Measurements from ENCODE around the gene CRBN.

The CRBN gene

GRCh38 chr3:3126477-3127431 lies 52.7 kb downstream of the CRBN start, which contains the start of gene TRNT1:
Gene TRNT1 (plus strand): TSS chr3:3126940. CDS start chr3:3129041, 2,101 bp downstream.
- WGBS (ENCODE audit: extremely low coverage, insufficient coverage, insufficient read length): no CpG with 5 or more reads among the region's 100 CpGs
- peak within 1 kb of the TSS; percentile 99 for H3K18ac ChIP-seq (ENCODE audit: low read length)

GRCh38 chr3:3125977-3126376 lies 53.5 kb downstream of the CRBN start:
- Histone ChIP-seq H2AFZ (ENCODE audit: insufficient read depth, low read length, poor library complexity) (peak overlapping the region; percentile 82), H3K79me2 (ENCODE audit: control insufficient read depth, insufficient read depth, low read length, poor library complexity) (peaks cover 11% of the 10 kb centered on the region), H3K79me1 (ENCODE audit: low read length) (peaks cover 10% of the 10 kb centered on the region), H4K12ac (ENCODE audit: low read depth, low read length) (peak overlapping the region; percentile 87), H3K27ac (ENCODE audit: low read depth, low read length) (no peak overlapping the region), H3K27me3 (ENCODE audit: insufficient read depth, low read length) (no peaks in the 10 kb centered on the region), H3K4me1 (ENCODE audit: control insufficient read depth in 1 of 2, insufficient read depth in 2 of 2, low read length in 2 of 2) (peaks cover 3 to 6% of the 10 kb centered on the region in 2 experiments), H3K4ac (ENCODE audit: low read depth, low read length) (peak overlapping the region; percentile 50), H2AK5ac (ENCODE audit: low read length) (peak overlapping the region; percentile 42), H3K4me2 (ENCODE audit: low read length) (peak overlapping the region; percentile 69), H3K14ac (ENCODE audit: low read length) (no peak overlapping the region), H2BK120ac (ENCODE audit: insufficient read depth, low read length, poor library complexity) (peak overlapping the region; percentile 52), H3K18ac (ENCODE audit: low read length) (no peak overlapping the region), H3K23ac (ENCODE audit: low read length) (no peak overlapping the region), H3K36me3 (ENCODE audit: control insufficient read depth in 1 of 2, insufficient read depth in 2 of 2, low read length in 2 of 2) (peaks cover 8 to 13% of the 10 kb centered on the region in 2 experiments), H3K9ac (ENCODE audit: low read length) (no peak overlapping the region), H4K91ac (ENCODE audit: low read depth, low read length) (peak overlapping the region; percentile 79), H3K9me3 (ENCODE audit: insufficient read depth, low read depth, low read length) (no peaks in the 10 kb centered on the region), H2BK5ac (ENCODE audit: low read depth, low read length, poor library complexity) (peak overlapping the region; percentile 37), H4K8ac (ENCODE audit: low read depth, low read length) (peak overlapping the region; percentile 95), H3K4me3 (ENCODE audit: low read depth, low read length) (no peak overlapping the region), H2BK12ac (ENCODE audit: low read length) (no peak overlapping the region)
- no peak for DNase-seq
- no CpG with 5 or more reads among the region's 24 CpGs for WGBS (ENCODE audit: extremely low coverage, insufficient coverage, insufficient read length)

More at GRCh38 chr3:3126477-3127431, 52.7 kb downstream of the CRBN start, which contains the start of gene TRNT1:
- Histone ChIP-seq H3K14ac (ENCODE audit: low read length) (peak within 1 kb of the TSS; percentile 99), H3K4me3 (ENCODE audit: low read depth, low read length) (peak within 1 kb of the TSS; percentile 93), H3K27me3 (ENCODE audit: insufficient read depth, low read length) (no peaks in the 10 kb centered on the region), H3K27ac (ENCODE audit: low read depth, low read length) (peak within 1 kb of the TSS; percentile 76), H3K4ac (ENCODE audit: low read depth, low read length) (peak within 1 kb of the TSS; percentile 99), H2BK5ac (ENCODE audit: low read depth, low read length, poor library complexity) (peak within 1 kb of the TSS; percentile 96), H4K8ac (ENCODE audit: low read depth, low read length) (peak within 1 kb of the TSS; percentile 99), H3K9ac (ENCODE audit: low read length) (peak within 1 kb of the TSS; percentile 89), H3K4me2 (ENCODE audit: low read length) (peak within 1 kb of the TSS; percentile 84), H2AFZ (ENCODE audit: insufficient read depth, low read length, poor library complexity) (peak within 1 kb of the TSS; percentile 98), H3K23ac (ENCODE audit: low read length) (no peak within 1 kb of the TSS), H2BK120ac (ENCODE audit: insufficient read depth, low read length, poor library complexity) (peak within 1 kb of the TSS; percentile 98), H3K9me3 (ENCODE audit: insufficient read depth, low read depth, low read length) (no peaks in the 10 kb centered on the region), H4K91ac (ENCODE audit: low read depth, low read length) (peak within 1 kb of the TSS; percentile 92), H2BK12ac (ENCODE audit: low read length) (peak within 1 kb of the TSS; percentile 33), H3K36me3 (ENCODE audit: control insufficient read depth in 1 of 2, insufficient read depth in 2 of 2, low read length in 2 of 2) (peaks cover 8 to 13% of the 10 kb centered on the region in 2 experiments), H3K79me1 (ENCODE audit: low read length) (peaks cover 10% of the 10 kb centered on the region), H3K4me1 (ENCODE audit: control insufficient read depth in 1 of 2, insufficient read depth in 2 of 2, low read length in 2 of 2) (peaks cover 3 to 6% of the 10 kb centered on the region in 2 experiments), H3K79me2 (ENCODE audit: control insufficient read depth, insufficient read depth, low read length, poor library complexity) (peaks cover 11% of the 10 kb centered on the region), H4K12ac (ENCODE audit: low read depth, low read length) (peak within 1 kb of the TSS; percentile 100), H2AK5ac (ENCODE audit: low read length) (peak within 1 kb of the TSS; percentile 72)
- peak; percentile 93 to 94 for DNase-seq

GRCh38 chr3:3119393-3119851 lies 60.1 kb downstream of the CRBN start:
- no peak overlapping the region for H3K4me3 ChIP-seq (ENCODE audit: low read depth, low read length)
- H3K36me3 ChIP-seq (ENCODE audit: control insufficient read depth in 1 of 2, insufficient read depth in 2 of 2, low read length in 2 of 2): no peaks in the 10 kb centered on the region
- no peaks in the 10 kb centered on the region for H3K9me3 ChIP-seq (ENCODE audit: insufficient read depth, low read depth, low read length)
- H4K8ac ChIP-seq (ENCODE audit: low read depth, low read length): no peak overlapping the region
- no peak overlapping the region for H3K9ac ChIP-seq (ENCODE audit: low read length)
- DNase-seq: no peak
- H3K4me1 ChIP-seq (ENCODE audit: control insufficient read depth in 1 of 2, insufficient read depth in 2 of 2, low read length in 2 of 2): no peaks in the 10 kb centered on the region
- H3K4ac ChIP-seq (ENCODE audit: low read depth, low read length): no peak overlapping the region
- no peak overlapping the region for H3K4me2 ChIP-seq (ENCODE audit: low read length)
- H3K79me1 ChIP-seq (ENCODE audit: low read length): no peaks in the 10 kb centered on the region
- H4K12ac ChIP-seq (ENCODE audit: low read depth, low read length): no peak overlapping the region
- no peak overlapping the region for H2BK5ac ChIP-seq (ENCODE audit: low read depth, low read length, poor library complexity)
- no CpG with 5 or more reads among the region's 4 CpGs for WGBS (ENCODE audit: extremely low coverage, insufficient coverage, insufficient read length)
- H4K91ac ChIP-seq (ENCODE audit: low read depth, low read length): no peak overlapping the region
- H3K18ac ChIP-seq (ENCODE audit: low read length): no peak overlapping the region
- H3K14ac ChIP-seq (ENCODE audit: low read length): no peak overlapping the region
- no peak overlapping the region for H2BK12ac ChIP-seq (ENCODE audit: low read length)
- H3K79me2 ChIP-seq (ENCODE audit: control insufficient read depth, insufficient read depth, low read length, poor library complexity): no peaks in the 10 kb centered on the region
- no peak overlapping the region for H2AK5ac ChIP-seq (ENCODE audit: low read length)
- no peak overlapping the region for H3K23ac ChIP-seq (ENCODE audit: low read length)
- no peak overlapping the region for H2AFZ ChIP-seq (ENCODE audit: insufficient read depth, low read length, poor library complexity)
- H2BK120ac ChIP-seq (ENCODE audit: insufficient read depth, low read length, poor library complexity): no peak overlapping the region
- H3K27ac ChIP-seq (ENCODE audit: low read depth, low read length): no peak overlapping the region
- H3K27me3 ChIP-seq (ENCODE audit: insufficient read depth, low read length): no peaks in the 10 kb centered on the region

- no peak overlapping the region for H3K14ac ChIP-seq (ENCODE audit: low read length)
- no peaks in the 10 kb centered on the region for H3K4me1 ChIP-seq (ENCODE audit: control insufficient read depth in 1 of 2, insufficient read depth in 2 of 2, low read length in 2 of 2)
- no peak overlapping the region for H3K4ac ChIP-seq (ENCODE audit: low read depth, low read length)
- no peaks in the 10 kb centered on the region for H3K79me1 ChIP-seq (ENCODE audit: low read length)
- no peak overlapping the region for H4K91ac ChIP-seq (ENCODE audit: low read depth, low read length)
- H3K36me3 ChIP-seq (ENCODE audit: control insufficient read depth in 1 of 2, insufficient read depth in 2 of 2, low read length in 2 of 2): no peaks in the 10 kb centered on the region
- no peak overlapping the region for H3K27ac ChIP-seq (ENCODE audit: low read depth, low read length)
- H4K12ac ChIP-seq (ENCODE audit: low read depth, low read length): no peak overlapping the region
- no peak overlapping the region for H3K18ac ChIP-seq (ENCODE audit: low read length)
- no peak overlapping the region for H3K4me3 ChIP-seq (ENCODE audit: low read depth, low read length)
- H2BK5ac ChIP-seq (ENCODE audit: low read depth, low read length, poor library complexity): no peak overlapping the region
- H3K79me2 ChIP-seq (ENCODE audit: control insufficient read depth, insufficient read depth, low read length, poor library complexity): no peaks in the 10 kb centered on the region
- no peak overlapping the region for H2BK12ac ChIP-seq (ENCODE audit: low read length)
- H3K27me3 ChIP-seq (ENCODE audit: insufficient read depth, low read length): no peaks in the 10 kb centered on the region
- H3K9ac ChIP-seq (ENCODE audit: low read length): no peak overlapping the region
- no peaks in the 10 kb centered on the region for H3K9me3 ChIP-seq (ENCODE audit: insufficient read depth, low read depth, low read length)
- no peak overlapping the region for H3K4me2 ChIP-seq (ENCODE audit: low read length)
- DNase-seq: no peak
- H3K23ac ChIP-seq (ENCODE audit: low read length): no peak overlapping the region
- H2AFZ ChIP-seq (ENCODE audit: insufficient read depth, low read length, poor library complexity): no peak overlapping the region
- no peak overlapping the region for H4K8ac ChIP-seq (ENCODE audit: low read depth, low read length)
- H2AK5ac ChIP-seq (ENCODE audit: low read length): no peak overlapping the region
- no CpG with 5 or more reads among the region's 2 CpGs for WGBS (ENCODE audit: extremely low coverage, insufficient coverage, insufficient read length)
- no peak overlapping the region for H2BK120ac ChIP-seq (ENCODE audit: insufficient read depth, low read length, poor library complexity)
Observed at GRCh38 chr3:3117651-3118050, 61.8 kb downstream of the CRBN start.
